BLaER1 treated with 17β-estradiol and CSF1 and Interleukin-3, amounts not matched to agents 10 nM and 100 nM (cell line): ENCODE results near the gene CELSR3.

ENCODE experiments used
- H3K27ac ChIP-seq, 11 experiments: shearing (Covaris generic); formaldehyde crosslinking; 2 replicates each; pipeline ENCODE4 v1.8.1; 2022
- H3K27me3 ChIP-seq, 11 experiments: shearing (Covaris generic); formaldehyde crosslinking; 2 replicates each; pipeline ENCODE4 v1.8.1; 2022
- H3K36me3 ChIP-seq, 11 experiments: shearing (Covaris generic); formaldehyde crosslinking; 2 replicates each; pipeline ENCODE4 v1.8.1; 2022
- H3K4me1 ChIP-seq, 10 experiments: shearing (Covaris generic); formaldehyde crosslinking; 2 replicates each; pipeline ENCODE4 v1.8.1; 2022
- H3K4me2 ChIP-seq, 11 experiments: shearing (Covaris generic); formaldehyde crosslinking; 2 replicates each; pipeline ENCODE4 v1.8.1; 2022
- H3K4me3 ChIP-seq, 10 experiments: shearing (Covaris generic); formaldehyde crosslinking; 2 replicates each; pipeline ENCODE4 v1.8.1; 2022
- H3K9ac ChIP-seq, 11 experiments: shearing (Covaris generic); formaldehyde crosslinking; 2 replicates each; pipeline ENCODE4 v1.8.1; 2022
- H3K9me3 ChIP-seq, 11 experiments: shearing (Covaris generic); formaldehyde crosslinking; replicated peaks in 1 of 11; 2 replicates each; pipeline ENCODE4 v1.8.1; 2022
- H4K20me1 ChIP-seq, 11 experiments: shearing (Covaris generic); formaldehyde crosslinking; 2 replicates each; pipeline ENCODE4 v1.8.1; 2022
- Cebpa-rat ChIP-seq, 11 experiments: shearing (Covaris generic); IDR thresholded peaks; 2 replicates each; pipeline ENCODE4 v1.8.1; 2022

CELSR3 gene

GRCh38 chr3:48688737-48689075 is 26.0 kb upstream of the CELSR3 start:
- TF ChIP-seq Cebpa-rat (IDR thresholded peaks at IDR 0.05) = no peak
- H3K4me2 ChIP-seq = peak overlapping the region in 2 of 11 experiments; percentile 98 to 99; a peak in 1 of 22 replicates
- no peak overlapping the region for H3K27ac ChIP-seq
- H3K9ac ChIP-seq = no peak overlapping the region
- peaks cover 33 to 54% (median 46%) of the 10 kb centered on the region in 10 experiments for H3K4me1 ChIP-seq
- H4K20me1 ChIP-seq = peaks cover 29 to 89% (median 86%) of the 10 kb centered on the region in 11 experiments
- H3K27me3 ChIP-seq = no peaks in the 10 kb centered on the region
- peaks cover 66 to 71% (median 68%) of the 10 kb centered on the region in 11 experiments for H3K36me3 ChIP-seq
- H3K9me3 ChIP-seq = no peaks in the 10 kb centered on the region
- H3K4me3 ChIP-seq = no peak overlapping the region

GRCh38 chr3:48688032-48688736 is 25.5 kb upstream of the CELSR3 start:
- no peak overlapping the region for H3K4me3 ChIP-seq
- H3K27me3 ChIP-seq = no peaks in the 10 kb centered on the region
- TF ChIP-seq Cebpa-rat (IDR thresholded peaks at IDR 0.05) = no peak
- no peak overlapping the region for H3K27ac ChIP-seq
- H3K4me2 ChIP-seq = peak overlapping the region in 9 of 11 experiments; percentile 93 to 99 (median 98); a peak in 17 of 22 replicates
- H3K9me3 ChIP-seq = no peaks in the 10 kb centered on the region
- H3K4me1 ChIP-seq = peaks cover 38 to 60% (median 51%) of the 10 kb centered on the region in 10 experiments
- 0 out of 22 replicates have a peak overlapping the region, but pooled peaks of 1 of the 11 experiments have one; percentile 10 for H3K9ac ChIP-seq
- H3K36me3 ChIP-seq = peaks cover 62 to 65% (median 63%) of the 10 kb centered on the region in 11 experiments
- peaks cover 29 to 89% (median 82%) of the 10 kb centered on the region in 11 experiments; a peak in 21 of 22 replicates for H4K20me1 ChIP-seq

- no peaks in the 10 kb centered on the region for H3K27me3 ChIP-seq
- peak overlapping the region; percentile 92 to 99 (median 97) for H3K4me2 ChIP-seq
- no peaks in the 10 kb centered on the region for H3K9me3 ChIP-seq
- no peak overlapping the region for H3K4me3 ChIP-seq
- no peak overlapping the region; a peak in 1 of 22 replicates for H3K27ac ChIP-seq
- peaks cover 55 to 63% (median 62%) of the 10 kb centered on the region in 11 experiments for H3K36me3 ChIP-seq
- TF ChIP-seq Cebpa-rat (IDR thresholded peaks at IDR 0.05) = no peak
- peaks cover 27 to 86% (median 75%) of the 10 kb centered on the region in 11 experiments; a peak in 21 of 22 replicates for H4K20me1 ChIP-seq
- H3K9ac ChIP-seq = peak overlapping the region; percentile 15 to 88 (median 81); a peak in 12 of 22 replicates
- H3K4me1 ChIP-seq = peaks cover 42 to 62% (median 54%) of the 10 kb centered on the region in 10 experiments
These were observed 24.6 kb upstream of the CELSR3 start for GRCh38 chr3:48687220-48687678.

- H3K9ac ChIP-seq = peak overlapping the region; percentile 46 to 88 (median 82); a peak in 21 of 22 replicates
- no peaks in the 10 kb centered on the region for H3K27me3 ChIP-seq
- H3K36me3 ChIP-seq = peaks cover 55 to 63% (median 62%) of the 10 kb centered on the region in 11 experiments
- H3K4me2 ChIP-seq = peak overlapping the region; percentile 92 to 99 (median 97)
- peak overlapping the region in 5 of 11 experiments; percentile 34 to 78 (median 71); a peak in 7 of 22 replicates for H3K27ac ChIP-seq
- peaks cover 22 to 86% (median 73%) of the 10 kb centered on the region in 11 experiments; a peak in 21 of 22 replicates for H4K20me1 ChIP-seq
- TF ChIP-seq Cebpa-rat (IDR thresholded peaks at IDR 0.05) = no peak
- no peaks in the 10 kb centered on the region for H3K9me3 ChIP-seq
- peak overlapping the region; percentile 66 to 100 (median 88); a peak in 15 of 20 replicates for H3K4me3 ChIP-seq
- H3K4me1 ChIP-seq = peaks cover 42 to 62% (median 54%) of the 10 kb centered on the region in 10 experiments
These were observed 24.0 kb upstream of the CELSR3 start for GRCh38 chr3:48686538-48687219.

GRCh38 chr3:48685603-48686511 is 23.2 kb upstream of the CELSR3 start, which contains the start of gene NCKIPSD:
Gene NCKIPSD, minus strand, starts transcription at chr3:48685915. Its CDS starts 108 bp downstream, at chr3:48685807.
- H3K36me3 ChIP-seq = peaks cover 55 to 63% (median 62%) of the 10 kb centered on the region in 11 experiments

GRCh38 chr3:48685293-48685602 is 22.6 kb upstream of the CELSR3 start:
- H3K9ac ChIP-seq = peak overlapping the region; percentile 80 to 88 (median 82)
- peak overlapping the region; percentile 93 to 99 (median 97) for H3K4me2 ChIP-seq
- peaks cover 54 to 63% (median 61%) of the 10 kb centered on the region in 11 experiments for H3K36me3 ChIP-seq
- peak overlapping the region; percentile 38 to 78 (median 71); a peak in 21 of 22 replicates for H3K27ac ChIP-seq
- H3K4me1 ChIP-seq = peaks cover 48 to 67% (median 57%) of the 10 kb centered on the region in 10 experiments
- H3K9me3 ChIP-seq = no peaks in the 10 kb centered on the region
- no peaks in the 10 kb centered on the region for H3K27me3 ChIP-seq
- TF ChIP-seq Cebpa-rat (IDR thresholded peaks at IDR 0.05) = no peak
- peaks cover 22 to 84% (median 60%) of the 10 kb centered on the region in 11 experiments; a peak in 21 of 22 replicates for H4K20me1 ChIP-seq
- H3K4me3 ChIP-seq = peak overlapping the region; percentile 66 to 100 (median 88)

More at GRCh38 chr3:48685603-48686511, 23.2 kb upstream of the CELSR3 start, which contains the start of gene NCKIPSD:
- H4K20me1 ChIP-seq = peaks cover 22 to 86% (median 66%) of the 10 kb centered on the region in 11 experiments; a peak in 21 of 22 replicates
- H3K9ac ChIP-seq = peak within 1 kb of the TSS; percentile 80 to 88 (median 82)
- H3K4me3 ChIP-seq = peak within 1 kb of the TSS; percentile 66 to 100 (median 88)
- H3K9me3 ChIP-seq = no peaks in the 10 kb centered on the region
- no peak for TF ChIP-seq Cebpa-rat (IDR thresholded peaks at IDR 0.05)
- peak within 1 kb of the TSS; percentile 38 to 78 (median 71); a peak in 21 of 22 replicates for H3K27ac ChIP-seq
- H3K4me2 ChIP-seq = peak within 1 kb of the TSS; percentile 93 to 99 (median 97)
- H3K27me3 ChIP-seq = no peaks in the 10 kb centered on the region
- peaks cover 45 to 62% (median 54%) of the 10 kb centered on the region in 10 experiments for H3K4me1 ChIP-seq

GRCh38 chr3:48684480-48685143 is 21.9 kb upstream of the CELSR3 start:
- Histone ChIP-seq H3K27me3 (no peaks in the 10 kb centered on the region), H3K27ac (peak overlapping the region in 7 of 11 experiments; percentile 7 to 52 (median 32); a peak in 10 of 22 replicates), H3K36me3 (peaks cover 52 to 63% (median 61%) of the 10 kb centered on the region in 11 experiments), H3K4me1 (peaks cover 54 to 71% (median 62%) of the 10 kb centered on the region in 10 experiments), H4K20me1 (peaks cover 19 to 84% (median 54%) of the 10 kb centered on the region in 11 experiments; a peak in 21 of 22 replicates), H3K9ac (peak overlapping the region in 10 of 11 experiments; percentile 28 to 83 (median 52); a peak in 18 of 22 replicates), H3K4me3 (peak overlapping the region; percentile 38 to 100 (median 88); a peak in 19 of 20 replicates), H3K4me2 (peak overlapping the region; percentile 88 to 99 (median 96)), H3K9me3 (no peaks in the 10 kb centered on the region)
- no peak for TF ChIP-seq Cebpa-rat (IDR thresholded peaks at IDR 0.05)
